Forelimb muscle (tissue), 1 donor: ENCODE data around the gene MEGF11. TPM values are rescaled to one million over a fixed set of nuclear protein-coding genes. Genes with fewer than 3 reads are reported as not detected.

Experiments used
- DNase-seq: peaks from one replicate; pipeline ENCODE4 v3.0.0-alpha.2; 2013; ENCODE audit warnings: low read depth
- polyA plus RNA-seq: library from polyadenylated mRNA; unstranded; fragments of 120-200 nt; gene quantifications from one replicate; pipeline ENCODE4 v1.2.1, GENCODE V29; 2013; ENCODE audit not compliant: insufficient read length

MEGF11 gene
- polyA plus RNA-seq, 1 donor: 0.28 TPM

DNA sequence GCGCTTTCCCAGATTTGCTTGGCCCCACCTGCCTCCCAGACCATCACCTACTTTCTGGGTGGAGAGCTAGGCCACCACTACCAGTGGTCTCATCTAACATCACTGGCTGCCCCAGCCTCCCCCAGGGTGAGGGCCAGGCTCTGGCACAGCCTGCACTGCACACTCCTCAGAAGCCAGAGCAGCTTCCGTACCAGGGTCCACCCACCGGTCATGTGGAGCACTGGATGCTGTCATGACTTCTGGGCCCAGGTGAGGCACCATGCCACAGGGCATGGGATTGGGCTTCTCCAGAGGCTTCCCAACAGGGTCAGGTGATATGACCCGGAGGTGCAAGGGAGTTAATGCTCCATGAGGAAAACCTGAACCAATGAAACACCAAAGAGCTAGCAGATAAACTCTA lies 14.0 kb downstream of the MEGF11 start:
- no peak for DNase-seq

DNA sequence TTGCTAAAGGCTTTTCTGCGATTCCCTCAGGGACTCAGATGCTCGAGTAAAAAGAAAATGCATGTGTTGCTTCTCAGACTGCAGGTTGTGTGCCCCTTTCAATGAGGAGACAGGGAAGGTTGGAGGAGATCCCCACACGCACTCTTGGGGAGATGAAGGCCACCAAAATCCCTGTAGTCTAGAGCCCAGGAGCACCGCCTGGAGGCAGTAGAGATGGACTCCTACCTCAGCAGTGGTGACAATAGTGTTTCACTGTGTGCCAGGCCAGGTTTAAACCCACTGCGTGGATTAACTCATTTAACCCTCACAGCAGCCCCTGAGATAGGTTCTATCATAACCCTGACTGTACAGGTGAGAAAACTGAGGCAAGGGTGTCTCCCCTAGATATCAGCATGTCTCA lies 15.2 kb downstream of the MEGF11 start:
- DNase-seq: no peak

DNA sequence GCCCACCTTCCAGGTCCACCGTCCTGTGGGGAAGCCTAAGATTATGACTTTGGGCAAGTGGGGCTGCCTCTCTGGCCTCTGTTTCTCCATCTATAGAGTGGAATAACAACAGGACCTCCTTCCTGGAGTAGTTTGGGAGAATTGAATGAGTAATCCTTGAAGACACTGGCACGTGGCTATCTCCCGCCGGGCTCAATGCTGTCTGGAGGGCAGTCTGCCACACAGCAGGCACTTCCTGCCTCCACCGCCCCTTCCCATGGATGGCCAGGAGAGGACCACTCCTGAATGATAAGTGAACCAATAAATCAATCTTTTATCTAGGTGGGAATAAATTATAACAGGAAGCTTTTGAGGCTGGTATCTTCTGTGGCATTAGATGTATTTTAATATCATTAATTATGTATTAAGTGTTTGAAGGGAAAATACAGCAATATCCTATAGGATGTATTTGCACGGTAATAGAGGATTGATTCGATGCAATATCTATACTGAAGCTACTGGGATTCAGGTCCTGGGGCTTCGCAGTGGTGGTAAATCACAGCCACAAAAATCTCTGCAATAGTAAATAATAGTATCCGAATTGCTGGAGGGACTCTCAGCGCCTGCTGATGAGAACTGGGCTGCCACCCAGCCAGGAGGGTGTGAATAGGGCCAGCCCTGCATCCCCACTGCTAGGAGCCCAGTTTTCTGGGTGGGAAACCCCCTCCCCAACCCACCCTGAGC lies 15.9 kb downstream of the MEGF11 start:
- DNase-seq: no peak

DNA sequence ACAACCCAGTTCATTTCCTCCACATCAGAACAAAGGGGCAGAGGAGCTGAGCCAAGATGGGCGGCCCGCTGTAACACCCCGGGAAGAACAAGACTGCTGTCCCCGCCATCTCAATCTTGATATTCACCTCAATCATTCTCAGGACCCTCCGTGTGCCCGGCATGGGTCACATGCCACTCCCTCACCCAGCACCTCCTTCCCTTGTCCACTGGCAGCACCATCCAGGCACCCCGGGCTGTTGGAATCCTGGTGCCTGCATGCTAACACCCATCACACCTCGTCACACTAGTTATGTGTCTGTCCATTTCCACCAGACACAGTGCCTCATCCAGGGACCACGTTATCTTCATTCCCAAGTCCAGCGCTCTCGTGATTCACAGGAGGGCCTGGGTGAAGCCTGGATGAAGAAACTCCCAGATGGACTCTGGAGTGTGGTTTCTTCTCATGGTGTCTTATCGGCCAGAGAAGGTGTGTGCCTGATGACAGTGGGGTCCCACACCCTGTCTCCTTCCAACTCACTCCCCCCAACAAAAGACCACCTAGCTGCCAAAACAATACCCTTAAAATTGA lies 16.7 kb downstream of the MEGF11 start:
- DNase-seq: no peak

DNA sequence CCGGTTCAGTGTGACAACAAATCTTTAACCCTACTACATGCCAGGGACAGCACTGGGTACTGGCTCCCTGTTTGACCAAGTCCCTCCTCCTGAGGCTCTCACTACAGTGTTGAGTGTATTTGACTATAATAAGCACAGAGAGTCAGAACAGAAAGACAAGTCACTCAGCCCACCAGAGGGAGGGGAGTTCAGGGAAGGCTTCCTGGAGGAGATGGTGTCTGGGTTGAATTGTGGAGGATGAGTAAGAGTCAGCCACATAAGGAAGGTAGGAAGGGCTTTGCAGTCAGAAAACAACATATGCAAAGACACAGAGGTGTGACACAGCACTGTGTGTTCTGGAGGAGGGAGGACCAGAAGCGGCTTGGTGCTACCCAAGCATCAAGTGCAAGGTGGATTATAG lies 17.7 kb downstream of the MEGF11 start:
- DNase-seq: no peak

DNA sequence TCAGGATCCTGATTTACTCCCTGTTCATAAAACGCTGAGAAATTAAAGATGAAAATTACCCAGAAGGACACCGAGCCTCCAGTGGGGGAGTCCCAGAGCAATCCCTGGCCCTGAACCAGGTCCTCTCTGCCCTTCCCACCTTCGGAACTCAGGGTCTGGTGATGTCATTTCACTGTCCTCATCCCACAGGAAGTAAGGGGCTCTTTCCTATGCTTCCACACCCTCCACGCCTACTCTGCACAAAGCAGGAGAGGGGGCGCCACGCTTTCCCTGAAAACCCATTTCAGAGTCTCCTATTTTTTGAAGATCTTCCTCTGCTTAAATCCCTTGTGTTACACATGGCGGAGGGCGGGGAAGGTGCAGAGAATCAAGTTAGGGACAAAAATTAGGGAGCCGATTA lies 18.8 kb downstream of the MEGF11 start:
- DNase-seq: no peak

DNA sequence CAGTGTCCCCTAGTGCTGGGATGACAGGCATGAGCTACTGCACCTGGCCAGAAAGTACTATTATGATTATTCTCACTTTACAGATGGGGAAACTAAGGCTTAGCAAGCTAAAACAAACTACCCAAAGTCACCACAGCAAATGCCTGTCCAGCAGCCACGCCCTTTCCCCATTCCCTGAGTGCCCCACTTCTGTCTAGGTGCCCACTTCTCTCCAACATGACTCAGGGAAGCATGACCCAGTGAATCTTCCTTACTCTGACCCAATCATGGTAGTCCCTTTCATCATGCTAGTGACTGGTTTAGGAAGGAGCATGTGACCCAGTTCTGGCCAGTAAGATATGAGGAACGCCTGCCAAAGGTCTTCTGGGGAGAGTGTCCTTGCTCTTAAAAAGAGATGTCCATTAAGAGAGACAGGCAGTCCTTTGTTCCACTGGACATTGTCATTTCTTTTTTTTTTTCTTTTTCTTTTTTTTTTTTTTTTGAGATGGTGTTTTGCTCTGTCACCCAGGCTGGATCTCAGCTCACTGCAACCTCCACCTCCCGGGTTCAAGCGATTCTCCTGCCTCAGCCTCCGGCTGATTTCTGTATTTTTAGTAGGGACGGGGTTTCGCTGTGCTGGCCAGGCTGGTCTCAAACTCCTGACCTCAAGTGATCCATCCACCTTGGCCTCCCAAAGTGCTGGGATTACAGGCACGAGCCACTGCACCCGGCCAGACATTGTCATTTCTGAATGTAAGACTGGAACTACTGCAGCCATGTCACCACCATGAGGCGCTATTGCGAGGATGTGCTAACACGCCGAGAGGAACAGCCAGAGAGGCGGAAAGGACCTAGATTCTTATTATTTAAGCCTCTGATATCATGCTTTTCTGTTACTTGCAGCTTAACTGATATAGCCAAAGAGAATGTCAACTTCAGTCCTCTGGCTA lies 19.8 kb downstream of the MEGF11 start:
- no peak for DNase-seq

DNA sequence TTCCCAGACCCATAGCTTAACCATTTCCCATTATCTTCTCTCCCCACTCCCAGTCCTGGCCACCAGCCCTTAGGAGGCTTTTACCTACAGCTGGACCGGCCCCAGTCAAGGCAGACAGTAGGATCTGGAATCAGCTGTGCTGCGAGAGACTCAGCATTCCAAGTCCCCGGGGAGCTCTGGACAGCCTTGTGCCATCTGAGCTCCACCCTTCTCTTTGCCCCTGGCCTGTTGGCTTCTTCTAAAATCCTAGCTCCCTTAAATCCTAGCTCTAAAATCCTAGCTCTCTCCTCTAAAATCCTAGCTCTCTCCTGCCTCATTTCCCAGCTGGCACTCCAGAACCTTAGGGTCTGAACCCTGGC lies 21.3 kb downstream of the MEGF11 start:
- no peak for DNase-seq

DNA sequence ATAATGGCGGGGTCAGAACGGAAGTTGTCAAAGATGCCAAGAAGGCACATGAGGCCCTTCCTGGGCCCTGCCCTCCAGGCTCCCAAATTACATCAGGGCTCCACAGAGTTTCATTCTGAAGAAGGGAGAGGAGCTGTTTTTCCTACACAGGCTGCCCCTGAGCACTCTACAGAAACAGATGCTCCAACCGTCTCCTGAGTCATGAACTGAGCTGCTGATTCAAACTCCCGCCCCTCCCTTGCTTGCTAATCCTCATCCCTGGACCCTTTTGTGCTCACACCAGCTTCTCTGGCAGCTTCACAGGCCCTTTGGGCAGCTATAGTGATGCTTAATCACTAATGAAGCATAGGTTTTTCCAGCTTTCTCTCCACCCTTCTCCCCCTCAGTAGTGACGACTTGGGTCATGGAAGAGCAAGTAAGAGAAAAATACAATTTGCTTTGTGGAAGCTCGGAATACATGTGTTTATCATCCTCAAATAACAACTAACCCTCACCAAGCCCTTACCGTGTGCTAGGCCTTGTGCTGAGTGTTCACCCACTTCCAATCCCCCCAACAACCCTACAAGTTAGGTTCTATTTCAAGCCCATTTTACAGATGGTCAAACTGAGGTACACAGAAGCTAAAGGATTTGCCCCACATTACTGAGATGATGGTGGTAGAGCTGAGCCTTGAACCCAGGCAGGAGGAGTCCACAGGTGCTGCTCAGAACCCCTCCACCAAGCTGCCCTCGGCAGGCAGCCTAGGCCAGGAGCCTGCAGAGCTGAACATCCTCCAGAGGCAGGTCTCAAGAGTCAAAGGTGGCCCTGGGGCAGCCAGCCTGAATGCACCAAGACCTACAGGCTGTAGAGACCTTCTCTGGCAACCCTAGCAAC lies 21.9 kb downstream of the MEGF11 start:
- no peak for DNase-seq

DNA sequence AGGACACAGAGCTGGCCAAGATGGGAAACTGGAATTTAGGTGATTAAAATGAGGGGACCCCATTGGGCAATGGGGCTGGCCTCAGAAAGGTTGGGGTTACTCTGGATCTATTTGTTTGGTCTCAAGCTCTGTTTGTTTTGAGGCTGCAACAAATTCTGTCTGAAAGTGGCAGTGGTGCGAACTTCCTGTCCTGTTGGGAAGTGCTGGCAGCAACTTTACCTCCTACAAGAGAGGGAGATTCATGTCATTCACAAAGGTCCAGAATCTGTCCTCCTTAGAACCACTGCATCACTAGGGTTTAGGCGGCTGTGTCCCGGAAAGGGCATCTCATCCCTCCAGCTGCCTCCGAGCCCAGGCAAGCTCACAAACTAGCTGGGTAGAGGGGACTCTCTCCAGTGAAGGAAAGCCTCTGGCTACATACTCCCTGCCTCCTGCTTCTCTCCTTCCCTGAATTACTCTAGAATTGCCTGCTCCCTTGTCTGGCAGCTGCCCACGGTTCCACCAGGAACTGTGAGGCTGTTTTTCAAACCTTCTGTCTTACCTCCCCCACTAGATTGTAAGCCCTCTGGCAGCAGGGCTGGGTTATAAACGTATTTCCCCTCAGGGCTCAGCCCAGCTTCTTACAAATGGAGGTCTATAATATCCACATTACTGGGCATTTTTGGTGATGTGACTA lies 23.6 kb downstream of the MEGF11 start:
- DNase-seq: no peak

DNA sequence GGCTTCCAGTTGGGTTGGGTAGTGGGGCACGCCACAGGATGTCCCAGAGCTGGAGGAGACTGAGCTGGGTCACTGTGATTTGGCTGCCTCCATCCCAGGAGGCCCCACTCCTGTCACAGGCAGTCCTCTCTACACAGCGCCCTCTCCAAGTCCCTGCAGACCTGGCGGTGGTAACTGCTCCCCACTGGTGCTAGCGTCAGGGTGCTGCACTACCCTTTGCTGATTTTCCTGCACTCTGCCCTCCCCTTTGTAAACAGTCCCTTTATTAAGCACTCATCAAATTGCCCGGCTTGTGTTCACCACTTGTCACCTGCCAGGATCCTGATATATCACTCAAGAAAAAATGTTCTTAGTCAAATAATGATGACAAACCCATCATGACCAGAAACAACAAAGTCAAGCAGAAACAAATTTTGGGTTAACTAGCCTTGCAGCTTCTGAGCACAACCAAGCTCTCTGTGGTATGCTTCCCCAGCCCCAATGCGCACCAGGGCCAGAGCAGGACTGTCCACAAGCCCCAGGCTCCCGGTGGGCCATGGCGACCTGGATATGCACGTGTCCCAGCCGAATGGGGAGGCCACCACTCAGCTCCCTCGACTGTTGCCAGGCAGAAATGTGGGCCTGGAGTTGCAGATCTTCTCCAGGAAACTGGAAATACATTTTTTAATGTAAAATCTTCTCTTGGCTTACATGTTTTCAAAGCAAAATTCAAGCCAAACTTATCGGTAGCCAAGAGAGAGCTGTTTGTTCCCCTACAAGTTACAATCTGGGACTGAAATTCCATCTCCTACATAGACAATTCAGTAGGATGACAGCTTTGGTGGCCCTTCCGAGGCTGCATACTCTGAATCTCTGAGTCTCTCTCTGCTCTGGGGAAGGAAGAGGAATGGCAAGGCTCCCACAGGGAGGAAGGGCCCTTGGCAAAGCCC lies 24.5 kb downstream of the MEGF11 start:
- no peak for DNase-seq

DNA sequence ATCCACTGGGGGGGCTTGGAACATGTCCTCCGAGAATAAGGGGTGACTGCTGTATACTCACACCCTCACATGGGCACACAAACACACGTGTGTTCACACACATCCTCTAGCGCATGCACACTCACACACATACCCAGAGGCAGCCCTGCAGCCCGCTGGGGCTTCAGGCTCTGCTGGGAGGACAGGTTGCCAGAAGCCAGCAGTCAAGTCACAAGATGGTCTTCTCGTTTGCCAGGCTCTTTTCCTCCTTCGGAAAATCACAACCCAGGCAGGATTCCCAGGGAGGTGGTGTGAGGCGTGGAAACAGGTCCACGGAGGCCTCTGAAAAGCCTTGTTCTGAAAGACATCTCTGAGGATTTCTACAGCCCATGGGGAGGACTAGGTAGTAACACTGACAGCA lies 26.8 kb downstream of the MEGF11 start:
- no peak for DNase-seq

DNA sequence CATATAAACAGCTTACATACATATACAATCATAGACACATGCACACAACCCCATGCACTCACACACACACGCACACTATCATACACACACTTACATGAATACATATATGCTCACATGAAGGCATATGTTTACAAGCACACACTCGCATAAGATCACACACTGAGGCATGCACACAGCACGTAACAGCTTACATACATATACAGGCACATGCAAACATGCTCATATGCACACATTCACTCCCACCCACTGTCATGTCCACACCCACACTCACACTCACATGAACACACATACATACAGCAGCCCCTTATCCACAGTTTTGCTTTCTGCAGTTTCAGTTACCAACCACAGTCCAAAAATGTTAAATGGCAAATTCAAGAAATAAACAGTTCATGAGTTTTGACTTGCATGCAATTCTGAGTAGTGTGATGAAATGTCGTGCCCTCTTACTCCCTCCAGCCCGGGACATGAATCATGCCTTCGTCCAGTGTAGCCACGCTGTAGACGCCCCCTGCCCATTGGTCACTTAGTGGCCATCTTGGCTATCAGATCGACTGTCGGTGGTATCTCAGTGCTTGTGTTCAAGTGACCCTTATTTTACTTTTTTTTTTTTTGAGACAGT lies 27.8 kb downstream of the MEGF11 start:
- no peak for DNase-seq

DNA sequence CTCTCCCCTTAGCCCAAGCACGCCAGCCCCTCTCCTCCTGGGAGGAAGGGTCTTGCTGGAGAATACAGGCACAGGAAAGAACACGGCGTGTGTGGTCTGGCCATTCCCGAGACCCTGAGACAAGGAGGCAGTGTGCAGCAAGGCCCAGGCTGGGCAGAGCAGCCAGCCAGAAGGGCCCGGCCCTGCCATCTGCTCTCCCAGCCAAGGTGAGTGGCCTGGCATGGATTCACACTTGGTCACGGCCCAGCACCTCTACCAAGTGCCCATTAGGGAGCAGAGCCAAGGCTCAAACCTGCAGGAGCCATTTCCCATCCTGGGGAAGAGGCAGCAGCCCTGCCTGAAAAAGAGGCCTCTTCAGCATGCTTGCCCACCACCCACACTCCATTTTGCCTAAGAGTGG lies 28.6 kb downstream of the MEGF11 start:
- no peak for DNase-seq

DNA sequence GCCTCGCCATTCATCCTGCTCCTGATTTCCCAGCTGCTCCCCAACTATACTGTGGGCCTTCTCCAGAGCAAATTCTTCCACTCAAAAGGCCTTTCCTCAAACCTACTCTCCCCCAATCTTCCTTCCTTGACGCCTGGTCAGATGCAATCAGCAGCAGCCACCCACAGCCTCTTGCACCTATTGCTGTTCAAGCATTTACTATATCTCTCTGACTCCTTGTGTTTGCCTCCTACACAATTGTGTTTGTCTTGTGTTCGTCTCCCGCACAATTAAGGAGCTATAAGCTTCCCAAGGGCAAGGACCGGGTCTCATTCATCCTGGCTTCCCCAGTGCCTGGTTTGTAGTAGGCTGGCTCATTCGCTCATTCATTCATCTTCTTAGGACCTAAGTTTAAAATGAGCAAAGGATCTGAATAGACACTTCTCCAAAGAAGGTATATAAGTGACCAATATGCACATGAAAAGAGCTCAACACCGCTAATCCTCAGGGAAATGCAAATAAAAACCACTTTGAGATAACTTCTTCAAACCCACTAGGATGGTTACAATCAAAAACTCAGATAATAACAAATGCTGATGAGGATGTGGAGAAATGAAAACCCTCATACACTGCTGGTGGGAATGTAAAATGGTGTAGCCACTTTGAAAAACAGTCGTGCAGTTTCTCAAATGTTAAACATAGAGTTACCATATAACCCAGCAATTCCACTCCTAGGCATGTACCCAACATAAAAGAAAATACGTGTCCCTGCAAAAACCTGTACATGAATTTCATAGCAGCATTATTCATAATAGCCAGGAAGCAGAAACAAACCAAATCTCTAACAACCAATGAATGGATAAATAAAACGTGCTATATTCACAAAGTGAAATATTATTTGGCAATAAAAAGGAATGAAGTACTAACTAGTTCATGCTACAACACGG lies 31.0 kb downstream of the MEGF11 start:
- no peak for DNase-seq

DNA sequence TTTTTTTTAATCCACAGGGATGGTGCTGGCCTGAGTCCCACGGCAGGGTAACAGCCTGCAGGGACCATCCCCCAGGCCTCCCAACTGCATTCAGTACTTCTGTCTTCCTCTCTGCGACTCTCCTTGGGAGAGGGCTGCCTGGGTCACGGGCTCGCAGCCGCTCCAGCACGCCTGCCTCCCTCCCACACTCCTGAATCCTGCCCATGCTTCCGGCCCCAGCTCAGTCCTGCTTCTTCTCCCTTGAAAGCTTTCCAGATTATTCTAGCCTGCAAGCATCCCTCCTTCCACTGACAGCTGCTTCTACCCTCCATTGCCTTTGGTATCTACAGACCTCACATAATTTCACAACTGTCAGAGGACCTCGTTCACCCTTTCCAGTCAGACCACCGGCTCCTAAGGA lies 32.4 kb downstream of the MEGF11 start:
- DNase-seq: no peak

DNA sequence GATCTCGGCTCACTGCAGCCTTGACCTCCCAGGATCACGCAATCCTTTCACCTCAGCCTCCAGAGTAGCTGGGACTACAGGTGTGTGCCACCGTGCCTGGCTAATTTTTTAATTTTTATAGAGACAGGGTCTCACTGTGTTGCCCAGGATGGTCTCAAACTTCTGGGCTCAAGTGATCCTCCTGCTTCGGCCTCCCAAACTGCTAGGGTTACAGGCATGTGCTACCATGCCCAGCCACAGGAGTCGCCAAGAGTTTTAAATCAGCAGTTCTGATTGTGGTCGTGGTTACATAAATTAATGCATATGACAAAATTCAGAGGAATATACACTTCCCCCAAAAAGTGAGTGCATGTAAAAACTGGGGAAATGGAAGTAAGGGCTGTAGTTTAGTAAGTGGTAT lies 32.9 kb downstream of the MEGF11 start:
- DNase-seq: no peak

DNA sequence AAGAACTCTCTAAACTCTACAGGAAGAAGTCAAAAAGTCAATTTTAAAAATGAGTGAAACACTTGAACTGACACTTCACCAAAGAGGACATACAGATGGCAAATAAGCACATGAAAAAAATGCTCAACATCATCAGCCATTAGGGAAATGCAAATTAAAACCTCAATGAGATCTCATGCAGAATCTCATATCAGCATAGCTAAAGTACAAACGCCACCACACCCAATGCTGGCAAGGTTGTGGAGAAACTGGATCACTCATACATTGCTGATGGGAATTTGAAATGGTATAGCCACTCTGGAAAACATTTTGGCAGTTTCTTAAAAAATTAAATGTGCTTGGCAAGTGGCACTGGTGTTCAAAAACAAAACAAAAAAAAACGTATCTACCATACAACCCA lies 34.2 kb downstream of the MEGF11 start:
- DNase-seq: no peak

DNA sequence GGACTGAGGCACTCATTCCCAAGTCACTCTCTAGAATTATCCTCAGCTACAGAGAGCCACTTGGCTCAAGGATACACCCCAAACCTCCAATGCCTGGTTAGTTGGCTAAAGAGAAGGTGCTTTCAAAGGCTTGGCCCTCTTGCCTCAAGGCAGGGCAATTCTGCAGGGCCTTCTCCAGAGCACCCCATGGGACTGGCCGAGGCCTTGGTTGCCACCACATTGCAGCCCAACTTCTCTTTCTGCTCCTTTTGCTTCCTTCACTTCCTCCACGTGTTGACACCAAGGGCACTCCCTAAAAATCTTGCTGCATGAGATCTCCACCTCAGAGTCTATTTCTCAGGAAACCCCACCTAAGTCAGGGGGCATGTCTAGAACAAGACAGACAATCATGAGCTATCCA lies 36.7 kb downstream of the MEGF11 start:
- no peak for DNase-seq
